GM18499 (cell line): ENCODE data around the gene PRDM15.

Experiments
- ATAC-seq: cut with Tn5 transposase; IDR thresholded peaks from one replicate; pipeline ENCODE4 v1.9.1; 2021; ENCODE audit warnings: moderate number of reproducible peaks; ENCODE audit not compliant: insufficient read depth, unreplicated experiment

The PRDM15 gene

GRCh38 chr21:41886328-41886727 is 7.2 kb upstream of the PRDM15 start:
- ATAC-seq: no peak

GRCh38 chr21:41885341-41886024 is 6.3 kb upstream of the PRDM15 start:
- no peak for ATAC-seq

GRCh38 chr21:41884501-41885030 is 5.4 kb upstream of the PRDM15 start:
- ATAC-seq: no peak

GRCh38 chr21:41883582-41883981 is 4.4 kb upstream of the PRDM15 start:
- ATAC-seq: no peak

GRCh38 chr21:41881051-41881450 is 1.9 kb upstream of the PRDM15 start:
- no peak for ATAC-seq

- no peak for ATAC-seq
These were observed 1.0 kb upstream of the PRDM15 start for GRCh38 chr21:41880153-41880552.

- no peak for ATAC-seq
These were observed 334 bp downstream of the PRDM15 start for GRCh38 chr21:41878831-41879189.

GRCh38 chr21:41877901-41878830 is 978 bp downstream of the PRDM15 start:
- ATAC-seq: no peak

- no peak for ATAC-seq
These were observed 2.1 kb downstream of the PRDM15 start for GRCh38 chr21:41876928-41877652.

- no peak for ATAC-seq
These were observed 2.7 kb downstream of the PRDM15 start for GRCh38 chr21:41876396-41876795.

GRCh38 chr21:41875086-41875485 is 4.1 kb downstream of the PRDM15 start:
- ATAC-seq: no peak

- ATAC-seq: no peak
These were observed 4.5 kb downstream of the PRDM15 start for GRCh38 chr21:41874611-41875010.

GRCh38 chr21:41873426-41873825 is 5.7 kb downstream of the PRDM15 start:
- ATAC-seq: no peak

- ATAC-seq: no peak
These were observed 6.1 kb downstream of the PRDM15 start for GRCh38 chr21:41873005-41873404.

GRCh38 chr21:41871293-41872030 is 7.7 kb downstream of the PRDM15 start:
- ATAC-seq: no peak

- no peak for ATAC-seq
These were observed 9.4 kb downstream of the PRDM15 start for GRCh38 chr21:41869771-41870170.

- peak; percentile 37 for ATAC-seq
These were observed 11.0 kb downstream of the PRDM15 start for GRCh38 chr21:41868062-41868710.

- no peak for ATAC-seq
These were observed 11.8 kb downstream of the PRDM15 start for GRCh38 chr21:41867313-41867712.

- no peak for ATAC-seq
These were observed 12.8 kb downstream of the PRDM15 start for GRCh38 chr21:41866274-41866809.
